Measurements from ENCODE around the gene OXCT1.

DNA sequence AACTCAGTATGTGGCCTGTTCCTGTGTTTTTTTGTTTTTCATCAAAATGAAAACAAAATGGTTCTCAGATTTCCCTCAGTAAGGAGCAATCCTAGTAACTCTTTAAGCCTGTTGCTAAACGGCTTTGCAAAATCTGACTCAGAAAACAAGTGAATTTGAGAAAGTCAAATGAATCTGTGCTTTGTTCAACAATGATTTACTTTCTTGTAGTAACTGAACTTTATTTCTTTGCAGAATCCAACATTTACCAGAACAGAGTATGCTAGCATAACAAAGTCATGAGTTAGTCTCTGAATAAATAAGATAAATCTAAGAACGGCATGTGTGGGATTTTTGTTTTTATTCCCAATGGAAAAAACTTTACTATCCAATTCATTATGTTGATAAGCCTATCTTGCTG is 93.8 kb downstream of the OXCT1 start:
- no peak for TF ChIP-seq SIN3A (IDR thresholded peaks at IDR 0.05; ENCODE audit: borderline replicate concordance, insufficient read depth, low read length)
- no peak for TF ChIP-seq POLR2AphosphoS5 (IDR thresholded peaks at IDR 0.05; ENCODE audit: low read depth, low read length)

All from PFSK-1 (cell line).